Adrenal gland (tissue), 5 donors: ENCODE measurements around the gene FGD4.

Experiments
- POLR2A ChIP-seq, 2 donors: fragments of 450-650 bp; IDR thresholded peaks; one replicate each; pipeline ENCODE4 v1.6.1; 2017; ENCODE audit warnings: antibody characterized with exemption in 2 of 2, mild to moderate bottlenecking in 2 of 2, moderate library complexity in 1 of 2
- TF ChIP-seq, protein P1 (sequence below), 6 experiments: fragments of 450-650 bp in 4 of 6; fragments of 200-600 bp in 2 of 6; sonication (generic) in 1 of 6; IDR thresholded peaks; 1 replicate in 5 of 6; 2 replicates in 1 of 6; pipeline versions ENCODE4 v1.5.1 to v1.8.0; 2016 to 2021; ENCODE audit warnings: antibody characterized with exemption in 6 of 6, mild to moderate bottlenecking in 2 of 6, moderate library complexity in 1 of 6
- donor health status: DM: no; HTN: no; CAD: no.

DNA sequence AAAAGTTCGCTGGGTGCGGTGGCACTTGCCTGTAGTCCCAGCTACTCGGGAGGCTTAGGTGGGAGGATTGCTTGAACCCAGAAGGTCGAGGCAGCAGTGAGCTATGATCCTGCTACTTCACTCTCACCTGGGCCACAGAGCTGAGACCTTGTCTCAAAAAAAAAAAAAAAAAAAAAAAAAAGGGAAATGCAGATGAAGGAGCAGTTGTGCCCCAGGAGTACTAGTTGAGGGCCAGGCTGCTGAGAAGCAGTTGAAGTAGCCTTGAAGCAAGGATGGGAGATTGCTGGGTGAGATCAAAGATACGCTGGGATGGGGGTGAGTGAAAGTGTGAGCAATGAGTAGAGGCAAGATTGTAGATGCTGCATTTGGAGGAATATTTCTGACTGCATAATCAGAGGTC lies 186.3 kb downstream of the FGD4 start:
- TF ChIP-seq, protein P1, sequence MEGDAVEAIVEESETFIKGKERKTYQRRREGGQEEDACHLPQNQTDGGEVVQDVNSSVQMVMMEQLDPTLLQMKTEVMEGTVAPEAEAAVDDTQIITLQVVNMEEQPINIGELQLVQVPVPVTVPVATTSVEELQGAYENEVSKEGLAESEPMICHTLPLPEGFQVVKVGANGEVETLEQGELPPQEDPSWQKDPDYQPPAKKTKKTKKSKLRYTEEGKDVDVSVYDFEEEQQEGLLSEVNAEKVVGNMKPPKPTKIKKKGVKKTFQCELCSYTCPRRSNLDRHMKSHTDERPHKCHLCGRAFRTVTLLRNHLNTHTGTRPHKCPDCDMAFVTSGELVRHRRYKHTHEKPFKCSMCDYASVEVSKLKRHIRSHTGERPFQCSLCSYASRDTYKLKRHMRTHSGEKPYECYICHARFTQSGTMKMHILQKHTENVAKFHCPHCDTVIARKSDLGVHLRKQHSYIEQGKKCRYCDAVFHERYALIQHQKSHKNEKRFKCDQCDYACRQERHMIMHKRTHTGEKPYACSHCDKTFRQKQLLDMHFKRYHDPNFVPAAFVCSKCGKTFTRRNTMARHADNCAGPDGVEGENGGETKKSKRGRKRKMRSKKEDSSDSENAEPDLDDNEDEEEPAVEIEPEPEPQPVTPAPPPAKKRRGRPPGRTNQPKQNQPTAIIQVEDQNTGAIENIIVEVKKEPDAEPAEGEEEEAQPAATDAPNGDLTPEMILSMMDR (IDR thresholded peaks at IDR 0.05) = no peak
- no peak for TF ChIP-seq POLR2A (IDR thresholded peaks at IDR 0.05)
